ENCODE data around the gene FAM228B.
"Not testable (repeated sequence)": the region's sequence is repeated elsewhere in the genome, so short reads cannot be mapped to it uniquely, and the experiment has no call there.

The FAM228B gene

GRCh38 chr2:24123195-24123921, at the start of gene FAM228B, which contains the start of gene PFN4:
Gene FAM228B, plus strand, starts transcription at chr2:24123469. Its CDS starts 893 bp downstream, at chr2:24124362.
Gene PFN4, minus strand, starts transcription at chr2:24123334. Its CDS starts 799 bp downstream, at chr2:24122535.
- peak; percentile 54 for DNase-seq

GRCh38 chr2:24073816-24074215, 49.5 kb upstream of the FAM228B start:
- DNase-seq, result no peak

GRCh38 chr2:24075259-24075658, 48.0 kb upstream of the FAM228B start:
- no peak for DNase-seq

GRCh38 chr2:24075915-24076848, 47.1 kb upstream of the FAM228B start, which contains the start of gene SF3B6:
Gene SF3B6, minus strand, starts transcription at chr2:24076326. Its CDS starts 97 bp downstream, at chr2:24076229.
- peak; percentile 98 for DNase-seq

GRCh38 chr2:24076849-24077534, 46.3 kb upstream of the FAM228B start:
- DNase-seq, result no peak

GRCh38 chr2:24077535-24077877, 45.8 kb upstream of the FAM228B start:
- DNase-seq, result no peak

GRCh38 chr2:24077879-24078278, 45.4 kb upstream of the FAM228B start:
- no peak for DNase-seq

- DNase-seq, result peak; percentile 10
These were observed 42.6 kb upstream of the FAM228B start for GRCh38 chr2:24080701-24081100.

GRCh38 chr2:24082787-24083566, 40.3 kb upstream of the FAM228B start:
- no peak for DNase-seq

- DNase-seq, result peak; percentile 37
These were observed 39.5 kb upstream of the FAM228B start for GRCh38 chr2:24083567-24084385.

GRCh38 chr2:24084386-24085199, 38.7 kb upstream of the FAM228B start, which contains the start of gene TP53I3:
Gene TP53I3, minus strand, starts transcription at chr2:24084834. Its CDS starts 508 bp downstream, at chr2:24084326.
- DNase-seq, result peak; percentile 65

GRCh38 chr2:24085200-24085489, 38.1 kb upstream of the FAM228B start:
- DNase-seq, result no peak

GRCh38 chr2:24086241-24086640, 37.0 kb upstream of the FAM228B start:
- DNase-seq, result no peak

GRCh38 chr2:24087032-24087431, 36.2 kb upstream of the FAM228B start:
- no peak for DNase-seq

- no peak for DNase-seq
These were observed 34.4 kb upstream of the FAM228B start for GRCh38 chr2:24088821-24089359.

GRCh38 chr2:24093270-24093669, 30.0 kb upstream of the FAM228B start:
- not testable (repeated sequence) for DNase-seq

- DNase-seq, result not testable (repeated sequence)
These were observed 28.0 kb upstream of the FAM228B start for GRCh38 chr2:24095171-24095677.

- DNase-seq, result not testable (repeated sequence)
These were observed 22.5 kb upstream of the FAM228B start for GRCh38 chr2:24100732-24101131.

GRCh38 chr2:24101992-24102391, 21.3 kb upstream of the FAM228B start:
- no peak for DNase-seq

GRCh38 chr2:24102677-24103076, 20.6 kb upstream of the FAM228B start:
- no peak for DNase-seq

All from NCI-H1092 (cell line).